Loucy (cell line): ENCODE results near the gene SLC22A17.

Experiments
- H2AFZ ChIP-seq: fragments of 200-600 bp; sonication (generic); 2 replicates; pipeline ENCODE4 v1.6.0; 2016; ENCODE audit warnings: antibody characterized with exemption, mild to moderate bottlenecking, low read length, moderate library complexity
- H3F3A ChIP-seq: fragments of 200-600 bp; 2 replicates; pipeline ENCODE4 v1.6.0; 2016; ENCODE audit warnings: antibody characterized with exemption, low read depth, mild to moderate bottlenecking
- H3K27me3 ChIP-seq: fragments of 200-600 bp; sonication (generic); 2 replicates; pipeline ENCODE4 v1.6.1; 2014; ENCODE audit warnings: low read length, mild to moderate bottlenecking; ENCODE audit not compliant: insufficient read depth, poor library complexity, severe bottlenecking
- H3K36me3 ChIP-seq: fragments of 200-600 bp; sonication (generic); 2 replicates; pipeline ENCODE4 v1.6.1; 2016; ENCODE audit warnings: low read length; ENCODE audit not compliant: insufficient read depth
- H3K4me1 ChIP-seq: fragments of 200-600 bp; sonication (generic); 2 replicates; pipeline ENCODE4 v1.5.1; 2014; ENCODE audit warnings: low read length, mild to moderate bottlenecking; ENCODE audit not compliant: insufficient read depth, poor library complexity, severe bottlenecking
- H3K4me2 ChIP-seq: fragments of 200-600 bp; sonication (generic); 2 replicates; pipeline ENCODE4 v1.6.0; 2014; ENCODE audit warnings: antibody characterized with exemption, low read length, low read depth, mild to moderate bottlenecking; ENCODE audit not compliant: poor library complexity, severe bottlenecking
- H3K4me3 ChIP-seq: fragments of 200-600 bp; sonication (generic); 2 replicates; pipeline ENCODE4 v1.5.1; 2014; ENCODE audit warnings: low read length, mild to moderate bottlenecking, mixed read lengths; ENCODE audit not compliant: poor library complexity, severe bottlenecking
- H3K79me2 ChIP-seq: fragments of 200-600 bp; sonication (generic); 2 replicates; pipeline ENCODE4 v1.6.1; 2014; ENCODE audit warnings: low read length; ENCODE audit not compliant: insufficient read depth
- H3K9ac ChIP-seq: fragments of 200-600 bp; sonication (generic); 2 replicates; pipeline ENCODE4 v1.6.0; 2014; ENCODE audit warnings: mild to moderate bottlenecking, low read depth, low read length, moderate library complexity; ENCODE audit not compliant: poor library complexity, severe bottlenecking
- H3K9me2 ChIP-seq: fragments of 200-600 bp; sonication (generic); replicated peaks from 2 replicates; pipeline ENCODE4 v1.6.1; 2016; ENCODE audit warnings: low read depth, low read length, mixed read lengths
- H3K9me3 ChIP-seq: fragments of 200-600 bp; sonication (generic); 2 replicates; pipeline ENCODE4 v1.6.1; 2014; ENCODE audit warnings: mild to moderate bottlenecking, antibody characterized with exemption, low read length, low read depth; ENCODE audit not compliant: insufficient read depth
- H4K20me1 ChIP-seq: fragments of 200-600 bp; sonication (generic); 2 replicates; pipeline ENCODE4 v1.6.0; 2014; ENCODE audit warnings: antibody characterized with exemption, low read length, mild to moderate bottlenecking; ENCODE audit not compliant: insufficient read depth, poor library complexity, severe bottlenecking
- EZH2phosphoT487 ChIP-seq: fragments of 200-600 bp; IDR thresholded peaks from 2 replicates; pipeline ENCODE4 v1.6.1; 2018; ENCODE audit warnings: antibody characterized with exemption, mild to moderate bottlenecking, moderate library complexity, borderline replicate concordance
- TF ChIP-seq, protein P1 (sequence below): fragments of 200-600 bp; sonication (generic); conservative IDR thresholded peaks from 2 replicates; pipeline ENCODE4 v1.5.1; 2014; ENCODE audit warnings: mild to moderate bottlenecking, antibody characterized with exemption, low read length

SLC22A17 gene

DNA sequence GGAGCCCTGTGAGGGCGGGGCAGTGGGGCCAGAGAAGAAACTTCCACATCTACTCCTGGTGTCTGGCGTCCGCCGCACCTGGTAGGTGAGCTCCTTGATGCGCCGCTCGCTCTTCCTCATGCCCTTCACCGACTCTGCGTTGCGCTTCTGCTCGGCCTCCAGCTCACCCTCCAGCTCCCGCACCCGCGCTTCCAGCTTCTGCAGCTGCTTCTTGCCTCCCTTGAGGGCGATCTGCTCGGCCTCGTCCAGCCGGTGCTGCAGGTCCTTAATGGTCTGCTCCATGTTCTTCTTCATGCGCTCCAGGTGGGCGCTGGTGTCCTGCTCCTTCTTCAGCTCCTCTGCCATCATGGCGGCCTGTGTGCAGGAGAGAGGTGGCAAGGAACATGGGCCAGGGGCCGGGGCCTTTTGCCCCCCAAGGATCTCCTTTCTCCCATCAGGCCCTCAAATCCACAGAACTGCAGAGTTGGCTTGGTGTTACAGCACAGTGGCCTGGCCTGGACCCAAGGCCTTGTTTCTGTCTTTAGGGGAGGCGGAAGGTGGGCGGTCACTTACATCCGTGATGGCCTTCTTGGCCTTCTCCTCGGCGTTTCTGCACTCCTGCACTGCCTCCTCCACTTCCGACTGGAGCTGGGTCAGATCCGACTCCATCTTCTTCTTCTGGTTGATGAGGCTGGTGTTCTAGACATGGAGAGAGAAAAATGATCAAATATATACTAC, 31.8 kb upstream of the SLC22A17 start:
- H3K36me3 ChIP-seq: no peaks in the 10 kb centered on the region
- H3K79me2 ChIP-seq: no peaks in the 10 kb centered on the region
- H3K9me2 ChIP-seq: no peaks in the 10 kb centered on the region
- no peak overlapping the region for H3K4me2 ChIP-seq
- H3K4me3 ChIP-seq: no peak overlapping the region
- no peak overlapping the region for H3K9ac ChIP-seq
- H3K27me3 ChIP-seq: no peaks in the 10 kb centered on the region
- no peaks in the 10 kb centered on the region for H3K4me1 ChIP-seq
- H4K20me1 ChIP-seq: no peaks in the 10 kb centered on the region
- H3F3A ChIP-seq: no peaks in the 10 kb centered on the region
- H2AFZ ChIP-seq: no peak overlapping the region
- TF ChIP-seq EZH2phosphoT487: no peak
- TF ChIP-seq, protein P1, sequence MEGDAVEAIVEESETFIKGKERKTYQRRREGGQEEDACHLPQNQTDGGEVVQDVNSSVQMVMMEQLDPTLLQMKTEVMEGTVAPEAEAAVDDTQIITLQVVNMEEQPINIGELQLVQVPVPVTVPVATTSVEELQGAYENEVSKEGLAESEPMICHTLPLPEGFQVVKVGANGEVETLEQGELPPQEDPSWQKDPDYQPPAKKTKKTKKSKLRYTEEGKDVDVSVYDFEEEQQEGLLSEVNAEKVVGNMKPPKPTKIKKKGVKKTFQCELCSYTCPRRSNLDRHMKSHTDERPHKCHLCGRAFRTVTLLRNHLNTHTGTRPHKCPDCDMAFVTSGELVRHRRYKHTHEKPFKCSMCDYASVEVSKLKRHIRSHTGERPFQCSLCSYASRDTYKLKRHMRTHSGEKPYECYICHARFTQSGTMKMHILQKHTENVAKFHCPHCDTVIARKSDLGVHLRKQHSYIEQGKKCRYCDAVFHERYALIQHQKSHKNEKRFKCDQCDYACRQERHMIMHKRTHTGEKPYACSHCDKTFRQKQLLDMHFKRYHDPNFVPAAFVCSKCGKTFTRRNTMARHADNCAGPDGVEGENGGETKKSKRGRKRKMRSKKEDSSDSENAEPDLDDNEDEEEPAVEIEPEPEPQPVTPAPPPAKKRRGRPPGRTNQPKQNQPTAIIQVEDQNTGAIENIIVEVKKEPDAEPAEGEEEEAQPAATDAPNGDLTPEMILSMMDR: no peak
- H3K9me3 ChIP-seq: no peaks in the 10 kb centered on the region

DNA sequence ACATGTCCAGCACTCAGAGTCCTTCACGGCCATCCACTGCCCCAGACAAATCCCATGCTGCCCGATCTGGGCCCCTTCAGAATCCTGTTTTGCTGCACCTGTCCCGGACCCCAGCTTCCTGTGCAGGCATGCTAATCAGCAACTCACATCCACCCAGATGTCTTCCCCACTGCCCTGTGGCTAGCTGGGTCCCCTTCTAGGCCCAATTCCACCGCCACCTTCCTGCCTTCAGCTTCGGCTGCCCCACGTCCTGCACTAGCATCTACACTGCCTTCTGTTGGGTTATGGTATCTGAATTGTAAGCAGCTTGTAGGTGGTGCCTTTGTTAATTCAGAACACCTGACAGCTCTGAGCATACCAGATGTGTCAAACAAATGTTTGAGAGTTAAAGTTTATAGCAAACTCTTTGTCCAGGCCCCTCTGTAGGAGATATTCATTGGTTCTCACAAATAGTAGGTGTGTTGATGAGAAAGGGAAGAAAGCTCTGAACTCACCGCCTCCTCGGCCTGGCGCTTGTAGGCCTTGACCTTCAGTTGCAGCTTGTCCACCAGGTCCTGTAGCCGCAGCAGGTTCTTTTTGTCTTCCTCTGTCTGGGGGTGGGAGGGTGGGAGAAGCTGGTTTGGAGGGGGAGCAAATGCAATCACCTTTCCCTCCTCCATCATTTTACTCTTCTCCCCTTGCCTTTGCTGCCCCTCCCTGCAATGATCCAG, 30.2 kb upstream of the SLC22A17 start:
- H3K9me3 ChIP-seq: no peaks in the 10 kb centered on the region
- no peaks in the 10 kb centered on the region for H3K9me2 ChIP-seq
- no peaks in the 10 kb centered on the region for H3K27me3 ChIP-seq
- H3F3A ChIP-seq: no peaks in the 10 kb centered on the region
- no peak overlapping the region for H2AFZ ChIP-seq
- no peak overlapping the region for H3K9ac ChIP-seq
- H3K36me3 ChIP-seq: no peaks in the 10 kb centered on the region
- H4K20me1 ChIP-seq: no peaks in the 10 kb centered on the region
- no peaks in the 10 kb centered on the region for H3K79me2 ChIP-seq
- TF ChIP-seq, protein P1: no peak
- no peak for TF ChIP-seq EZH2phosphoT487
- H3K4me3 ChIP-seq: no peak overlapping the region
- no peak overlapping the region for H3K4me2 ChIP-seq
- no peaks in the 10 kb centered on the region for H3K4me1 ChIP-seq

DNA sequence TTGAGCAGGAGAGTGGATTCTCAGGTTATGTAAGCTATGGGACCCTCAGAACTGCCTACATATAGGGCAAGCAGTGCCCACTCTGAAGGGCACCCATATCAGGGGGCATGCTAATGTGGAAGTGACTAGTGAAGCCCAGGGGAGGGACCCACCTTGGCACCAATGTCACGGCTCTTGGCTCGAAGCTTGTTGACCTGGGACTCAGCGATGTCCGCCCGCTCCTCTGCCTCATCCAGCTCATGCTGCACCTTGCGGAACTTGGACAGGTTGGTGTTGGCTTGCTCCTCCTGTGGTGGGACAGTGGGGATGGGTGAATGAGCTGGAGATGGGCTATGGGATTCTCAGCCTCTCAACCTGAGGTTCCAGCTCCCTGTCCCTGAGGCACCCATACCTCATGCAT, 29.6 kb upstream of the SLC22A17 start:
- Histone ChIP-seq H3K4me2 (no peak overlapping the region), H4K20me1 (no peaks in the 10 kb centered on the region), H3F3A (no peaks in the 10 kb centered on the region), H3K27me3 (no peaks in the 10 kb centered on the region), H3K9me2 (no peaks in the 10 kb centered on the region), H3K4me3 (no peak overlapping the region), H2AFZ (no peak overlapping the region), H3K79me2 (no peaks in the 10 kb centered on the region), H3K9ac (no peak overlapping the region), H3K9me3 (no peaks in the 10 kb centered on the region), H3K36me3 (no peaks in the 10 kb centered on the region), H3K4me1 (no peaks in the 10 kb centered on the region)
- no peak for TF ChIP-seq EZH2phosphoT487
- TF ChIP-seq, protein P1: no peak
